SK-N-SH (cell line): Measurements from ENCODE around the gene GRIK3.

ENCODE experiments used
- GATA2 ChIP-seq: sonication (generic); formaldehyde crosslinking; IDR thresholded peaks from 2 replicates; pipeline ENCODE4 v1.5.0; 2020; ENCODE audit warnings: mild to moderate bottlenecking, missing genetic modification reagents
- JUND ChIP-seq: IDR thresholded peaks from 2 replicates; pipeline ENCODE4 v1.4.0; 2012
- NRF1 ChIP-seq: IDR thresholded peaks from 2 replicates; pipeline ENCODE4 v1.6.1; 2012; ENCODE audit warnings: low read depth, mild to moderate bottlenecking, low read length
- SIN3A ChIP-seq: IDR thresholded peaks from 2 replicates; pipeline ENCODE4 v1.6.1; 2012; ENCODE audit warnings: low read depth, mild to moderate bottlenecking, low read length, moderate library complexity, borderline replicate concordance
- SMC3 ChIP-seq: IDR thresholded peaks from 2 replicates; pipeline ENCODE4 v1.6.1; 2012; ENCODE audit warnings: low read depth, low read length, improper control_type of control experiment
- TF ChIP-seq, protein P1 (sequence below): fragments of 200-600 bp; sonication (generic); IDR thresholded peaks from 2 replicates; pipeline ENCODE4 v1.6.1; 2017; ENCODE audit warnings: antibody characterized with exemption, mild to moderate bottlenecking, moderate library complexity

DNA sequence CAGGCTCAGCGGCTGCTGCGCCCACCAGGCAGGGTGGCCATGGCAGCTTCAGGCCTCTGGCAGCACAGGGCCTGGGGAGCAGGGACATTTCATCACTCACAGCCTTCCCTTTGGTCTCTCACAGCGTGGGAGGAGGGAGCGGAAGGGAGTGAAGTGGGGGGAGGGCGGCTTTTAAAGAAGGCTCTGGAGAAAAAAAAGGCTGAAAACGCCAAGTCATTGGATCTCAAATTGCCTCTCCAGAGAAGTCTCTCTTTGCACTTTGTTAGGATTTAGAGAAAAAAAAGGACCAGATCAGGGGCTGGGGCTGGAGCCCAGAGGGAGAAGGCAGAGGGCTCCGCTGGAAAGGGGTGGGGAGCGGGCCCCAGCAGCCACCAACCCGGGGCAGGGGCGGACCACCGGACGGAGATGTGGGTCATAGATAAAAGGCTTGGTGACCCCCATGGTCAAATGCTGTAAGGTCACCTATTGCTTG, 209.9 kb downstream of the GRIK3 start:
- TF ChIP-seq SIN3A (no peak), SMC3 (no peak), JUND (no peak), NRF1 (no peak), GATA2 (CRISPR knock-in tag) (no peak)
- TF ChIP-seq, protein P1, sequence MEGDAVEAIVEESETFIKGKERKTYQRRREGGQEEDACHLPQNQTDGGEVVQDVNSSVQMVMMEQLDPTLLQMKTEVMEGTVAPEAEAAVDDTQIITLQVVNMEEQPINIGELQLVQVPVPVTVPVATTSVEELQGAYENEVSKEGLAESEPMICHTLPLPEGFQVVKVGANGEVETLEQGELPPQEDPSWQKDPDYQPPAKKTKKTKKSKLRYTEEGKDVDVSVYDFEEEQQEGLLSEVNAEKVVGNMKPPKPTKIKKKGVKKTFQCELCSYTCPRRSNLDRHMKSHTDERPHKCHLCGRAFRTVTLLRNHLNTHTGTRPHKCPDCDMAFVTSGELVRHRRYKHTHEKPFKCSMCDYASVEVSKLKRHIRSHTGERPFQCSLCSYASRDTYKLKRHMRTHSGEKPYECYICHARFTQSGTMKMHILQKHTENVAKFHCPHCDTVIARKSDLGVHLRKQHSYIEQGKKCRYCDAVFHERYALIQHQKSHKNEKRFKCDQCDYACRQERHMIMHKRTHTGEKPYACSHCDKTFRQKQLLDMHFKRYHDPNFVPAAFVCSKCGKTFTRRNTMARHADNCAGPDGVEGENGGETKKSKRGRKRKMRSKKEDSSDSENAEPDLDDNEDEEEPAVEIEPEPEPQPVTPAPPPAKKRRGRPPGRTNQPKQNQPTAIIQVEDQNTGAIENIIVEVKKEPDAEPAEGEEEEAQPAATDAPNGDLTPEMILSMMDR: no peak
